GM12878 (cell line): ENCODE measurements around the gene CNOT3. TPM values are rescaled to one million over a fixed set of nuclear protein-coding genes. Genes with fewer than 3 reads are reported as not detected.
A peak's percentile ranks its signal among the peaks of the same experiment; 100 is the strongest.

ENCODE experiments used
- ATAC-seq: fragments of 200-7000 bp; cut with Tn5 transposase; 3 replicates; pipeline ENCODE4 v1.9.1; 2020; ENCODE audit warnings: mild to moderate bottlenecking, moderate library complexity
- BruUV-seq: library from RNA; stranded (reverse); fragments of 400-500 nt; replicated peaks from 2 replicates; lab custom pipeline; 2021; lab: Mats Ljungman, UMichigan
- CTCF ChIA-PET: fragments of 300-600 bp; sonication (Branson Sonifier 250); formaldehyde crosslinking; extraction: SDS; loops from one replicate; lab custom pipeline; 2021; ENCODE audit warnings: inconsistent platforms; lab: Yijun Ruan, JAX
- POLR2A ChIA-PET: fragments of 350-600 bp; formaldehyde crosslinking; extraction: SDS; loops from one replicate; lab custom pipeline; 2021; ENCODE audit warnings: inconsistent platforms; lab: Charles Lee
- RAD21 ChIA-PET: fragments of 300-600 bp; sonication (Branson Sonifier 250); formaldehyde crosslinking; loops from one replicate; lab custom pipeline; 2023; ENCODE audit warnings: antibody characterized with exemption; ENCODE audit not compliant: unreplicated experiment; lab: Charles Lee
- SMC1A ChIA-PET: fragments of 300-600 bp; sonication (Branson Sonifier 250); formaldehyde crosslinking; loops from one replicate; lab custom pipeline; 2023; ENCODE audit not compliant: unreplicated experiment, uncharacterized antibody; lab: Charles Lee
- DNase-seq: peaks from one replicate; pipeline ENCODE4 v3.0.0-alpha.2; 2011; ENCODE audit warnings: low read depth, low spot score
- FAIRE-seq: peaks from 3 replicates; lab custom pipeline; 2011; peaks lifted over from hg19 to GRCh38; lab: Jason Lieb, UNC
- H2AFZ ChIP-seq: 2 replicates; pipeline ENCODE4 v1.6.0; 2011; ENCODE audit warnings: low read depth, low read length, control low read depth; ENCODE audit not compliant: control insufficient read depth
- H3K27ac ChIP-seq: 2 replicates; pipeline ENCODE4 v1.5.1; 2011; ENCODE audit warnings: control low read depth; ENCODE audit not compliant: control insufficient read depth, insufficient read depth
- H3K27me3 ChIP-seq, 2 experiments: replicated peaks in 1 of 2; 2 replicates each; pipeline versions ENCODE4 v1.6.0 to v1.6.1; 2011; ENCODE audit warnings: low read length in 1 of 2; ENCODE audit not compliant: control insufficient read depth in 2 of 2, insufficient read depth in 2 of 2
- H3K36me3 ChIP-seq, 2 experiments: 2 replicates each; pipeline ENCODE4 v1.5.1; 2011; ENCODE audit warnings: low read length in 1 of 2; ENCODE audit not compliant: control insufficient read depth in 2 of 2, insufficient read depth in 2 of 2
- H3K4me1 ChIP-seq: 2 replicates; pipeline ENCODE4 v1.6.1; 2011; ENCODE audit warnings: mild to moderate bottlenecking, low read length, moderate library complexity, mixed read lengths; ENCODE audit not compliant: control insufficient read depth, insufficient read depth
- H3K4me2 ChIP-seq: 2 replicates; pipeline ENCODE4 v1.6.0; 2011; ENCODE audit warnings: control low read depth; ENCODE audit not compliant: control insufficient read depth, insufficient read depth
- H3K4me3 ChIP-seq: fragments of 200-600 bp; sonication (generic); 2 replicates; pipeline ENCODE4 v1.5.1; 2016
- H3K79me2 ChIP-seq: 2 replicates; pipeline ENCODE4 v1.6.0; 2011; ENCODE audit warnings: low read length; ENCODE audit not compliant: control insufficient read depth, insufficient read depth
- H3K9ac ChIP-seq: 2 replicates; pipeline ENCODE4 v1.8.0; 2011; ENCODE audit warnings: low read length, control low read depth, mixed read lengths; ENCODE audit not compliant: control insufficient read depth, insufficient read depth
- H3K9me3 ChIP-seq: replicated peaks from 3 replicates; pipeline ENCODE4 v1.5.1; 2011; ENCODE audit warnings: mild to moderate bottlenecking, low read length; ENCODE audit not compliant: control insufficient read depth, insufficient read depth
- H4K20me1 ChIP-seq: 2 replicates; pipeline ENCODE4 v1.6.0; 2011; ENCODE audit not compliant: control insufficient read depth, insufficient read depth
- BCL11A ChIP-seq: IDR thresholded peaks from 2 replicates; pipeline ENCODE4 v1.6.1; 2011; ENCODE audit warnings: low read depth, low read length
- BHLHE40 ChIP-seq, 2 experiments: fragments of 450-650 bp in 1 of 2; IDR thresholded peaks; 2 replicates each; pipeline ENCODE4 v1.6.1; 2011 to 2017; ENCODE audit warnings: low read depth in 2 of 2, borderline replicate concordance in 1 of 2, improper control_type of control experiment in 1 of 2, low read length in 1 of 2, mild to moderate bottlenecking in 1 of 2
- CHD1 ChIP-seq: IDR thresholded peaks from 2 replicates; pipeline ENCODE4 v1.6.1; 2012; ENCODE audit warnings: low read depth, low read length, improper control_type of control experiment
- CHD2 ChIP-seq: IDR thresholded peaks from 2 replicates; pipeline ENCODE4 v1.6.1; 2011; ENCODE audit warnings: low read depth, low read length, improper control_type of control experiment, borderline replicate concordance
- CREB1 ChIP-seq: IDR thresholded peaks from 2 replicates; pipeline ENCODE4 v1.6.1; 2012; ENCODE audit warnings: low read depth, mild to moderate bottlenecking, inconsistent platforms
- EED ChIP-seq: sonication (generic); IDR thresholded peaks from 2 replicates; pipeline ENCODE4 v1.6.1; 2016; ENCODE audit warnings: antibody characterized with exemption, low read depth
- EZH2 ChIP-seq: IDR thresholded peaks from 2 replicates; pipeline ENCODE4 v1.6.1; 2012; ENCODE audit warnings: low read depth, mild to moderate bottlenecking, control low read depth, inconsistent platforms, low read length, borderline replicate concordance; ENCODE audit not compliant: control insufficient read depth
- MEF2A ChIP-seq: IDR thresholded peaks from 2 replicates; pipeline ENCODE4 v1.6.1; 2011; ENCODE audit warnings: low read depth, mild to moderate bottlenecking, low read length, moderate library complexity; ENCODE audit not compliant: insufficient read depth
- NFIC ChIP-seq: IDR thresholded peaks from 2 replicates; pipeline ENCODE4 v1.6.1; 2012; ENCODE audit warnings: low read depth, mild to moderate bottlenecking, inconsistent platforms, low read length, moderate library complexity
- NFYA ChIP-seq: IDR thresholded peaks from 2 replicates; pipeline ENCODE4 v1.6.1; 2011; ENCODE audit warnings: low read depth, mild to moderate bottlenecking, low read length, improper control_type of control experiment, borderline replicate concordance
- RAD51 ChIP-seq: fragments of 450-650 bp; IDR thresholded peaks from 2 replicates; pipeline ENCODE4 v1.6.1; 2016; ENCODE audit warnings: moderate library complexity, mild to moderate bottlenecking, inconsistent platforms
- RBBP5 ChIP-seq: fragments of 200-600 bp; sonication (generic); conservative IDR thresholded peaks from 2 replicates; pipeline ENCODE4 v1.6.1; 2016
- RELA ChIP-seq: fragments of 450-650 bp; IDR thresholded peaks from 2 replicates; pipeline ENCODE4 v1.8.0; 2014; ENCODE audit warnings: borderline replicate concordance; ENCODE audit not compliant: partially characterized antibody
- SUZ12 ChIP-seq: fragments of 200-600 bp; sonication (generic); IDR thresholded peaks from one replicate; pipeline ENCODE4 v1.6.1; 2018; ENCODE audit warnings: antibody characterized with exemption, mild to moderate bottlenecking; ENCODE audit not compliant: unreplicated experiment
- TAF1 ChIP-seq: IDR thresholded peaks from 2 replicates; pipeline ENCODE4 v1.6.1; 2011; ENCODE audit warnings: mild to moderate bottlenecking, low read depth, low read length, borderline replicate concordance
- TCF12 ChIP-seq: IDR thresholded peaks from 2 replicates; pipeline ENCODE4 v1.6.1; 2011; ENCODE audit warnings: low read depth, mild to moderate bottlenecking, low read length
- WRNIP1 ChIP-seq: IDR thresholded peaks from 2 replicates; pipeline ENCODE4 v1.6.1; 2011; ENCODE audit warnings: low read depth, low read length, improper control_type of control experiment, borderline replicate concordance
- ZBED1 ChIP-seq: IDR thresholded peaks from 2 replicates; pipeline ENCODE4 v1.6.1; 2016; ENCODE audit warnings: borderline replicate concordance
- WGBS: methylation state at CpG from one replicate; pipeline ENCODE4 v1.1.6; 2016; ENCODE audit warnings: low lambda C conversion rate; ENCODE audit not compliant: insufficient replicate concordance, insufficient coverage; ENCODE audit errors: missing lambda C conversion rate; 5-methylcytosine and 5-hydroxymethylcytosine counted together
- in situ Hi-C: fragments of 300-500 bp; cut with MboI; formaldehyde crosslinking; loops from 9 replicates; pipeline ENCODE4 v1.14.3; 2018; ENCODE audit warnings: mixed read lengths
- intact Hi-C: fragments of 100-400 bp; cut with micrococcal nuclease; formaldehyde crosslinking; loops from one replicate; pipeline ENCODE4 v1.14.2; 2022; ENCODE audit not compliant: unreplicated experiment
- polyA plus RNA-seq, 11 experiments: library from polyadenylated mRNA; depleted of rRNA in 4 of 11; unstranded in 6 of 11; stranded (reverse) in 5 of 11; fragments of >200 nt; fragmentation: Nextera tagmentation in 4 of 11; fragmentation: Illumina TruSeq in 1 of 11; extraction: Ambion mirVana in 4 of 11; extraction: Trizol in 1 of 11; gene quantifications; 1 replicate in 1 of 11; 2 replicates in 10 of 11; pipeline versions ENCODE4 v1.2.1 to v1.2.3, GENCODE V29; 2011 to 2016; ENCODE audit warnings: inconsistent platforms in 2 of 11, missing spikeins in 2 of 11, low read depth in 1 of 11
- total RNA-seq, 4 experiments: library from RNA; depleted of rRNA in 3 of 4; stranded (reverse); fragments of >200 nt in 3 of 4; fragmentation: Illumina TruSeq in 1 of 4; extraction: Trizol in 1 of 4; gene quantifications; 2 replicates each; pipeline versions ENCODE4 v1.2.1 to v1.2.3, GENCODE V29; 2013 to 2021
- TF ChIP-seq, protein P1 (sequence below): IDR thresholded peaks from 2 replicates; pipeline ENCODE4 v1.6.1; 2011; ENCODE audit warnings: borderline replicate concordance, low read depth, mild to moderate bottlenecking, moderate library complexity, low read length; ENCODE audit not compliant: insufficient read depth, poor library complexity, severe bottlenecking
- TF ChIP-seq, protein P2 (sequence below): fragments of 450-650 bp; IDR thresholded peaks from 2 replicates; pipeline ENCODE4 v1.6.1; 2016; ENCODE audit warnings: mild to moderate bottlenecking

The CNOT3 gene
- total and polyA plus RNA-seq, 10 of the 15 experiments (the other 5 are each of a cell fraction or from before 2014, with no cell fraction given) = 0.14 to 45.1 (median 14.0) TPM

DNA sequence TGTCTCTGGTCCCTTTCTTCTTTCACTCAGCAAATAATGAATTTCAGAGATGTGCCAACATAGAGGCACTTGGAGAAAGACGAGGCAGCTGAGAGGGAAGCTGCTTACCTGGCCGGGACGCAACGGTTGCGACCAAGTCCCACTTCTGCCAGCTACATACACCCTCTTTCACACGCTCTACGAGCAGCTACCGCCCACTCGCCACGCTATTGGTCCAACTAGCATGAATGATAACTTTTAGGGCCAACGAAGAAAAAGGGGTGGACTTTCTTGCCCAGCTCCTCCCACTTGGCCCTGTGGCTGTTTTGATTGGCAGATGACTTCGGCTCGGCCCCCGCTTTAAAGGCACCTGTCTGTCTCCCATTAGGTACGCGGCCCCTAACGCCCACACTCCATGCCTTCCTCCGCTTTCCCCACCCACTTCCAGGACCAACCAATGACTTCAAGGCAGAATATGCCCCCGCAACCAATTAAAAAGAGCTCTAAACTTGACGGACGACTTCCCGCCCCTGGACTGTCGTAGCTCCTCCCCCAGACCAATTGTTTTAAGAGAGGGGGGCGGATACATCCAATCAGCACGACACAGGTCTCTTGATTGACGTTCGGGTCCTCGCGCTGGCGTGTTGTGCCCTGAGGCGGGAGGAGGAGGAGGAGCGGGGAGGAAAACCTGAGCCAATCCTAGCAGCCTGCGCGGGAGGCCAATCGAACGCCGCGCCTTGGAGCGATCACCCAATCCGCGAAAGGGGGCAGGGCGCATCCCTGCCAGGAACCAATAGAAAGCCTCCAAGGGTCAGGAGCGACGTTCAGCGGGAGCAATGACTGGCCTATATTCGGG lies 481 bp upstream of the CNOT3 start:
- peaks cover 19% of the 10 kb centered on the region for H3K4me1 ChIP-seq
- SMC1A ChIA-PET = interaction anchor here (0.6 to 1.4 kb wide), 13 partner anchors 19 to 1324 kb away, joined by 3 to 6 read pairs (median 3); partner anchors contain the start of genes ISOC2, MBOAT7, PRPF31 and RPS9
- WGBS = under 1% methylated on average over 45 of the region's 46 CpGs
- peak overlapping the region; percentile 95 for H3K9ac ChIP-seq
- ATAC-seq (peak; percentile 92), DNase-seq (peak; percentile 100), FAIRE-seq (peak; percentile 100)
- intact Hi-C loops = loop anchor here (1.0 to 2.0 kb wide), 3 partner anchors 22 to 64 kb away; partner anchors contain the start of genes LENG1, NDUFA3 and RPS9
- H3K27me3 ChIP-seq = no peaks in the 10 kb centered on the region
- peak overlapping the region; percentile 86 for H3K4me3 ChIP-seq
- POLR2A ChIA-PET = interaction anchor here (0.5 to 3.5 kb wide), 18 partner anchors 12 to 1202 kb away, joined by 3 to 36 read pairs (median 5); partner anchors contain the start of genes KMT5C, LENG1, LENG8 and LENG9
- H3K27ac ChIP-seq = peak overlapping the region; percentile 90
- H3K9me3 ChIP-seq = peaks cover 2% of the 10 kb centered on the region; the same call in 2 of the 3 replicates
- BruUV-seq = no TSS peak
- CTCF ChIA-PET = interaction anchor here (0.7 to 2.3 kb wide), 6 partner anchors 22 to 345 kb away, joined by 3 to 15 read pairs (median 6); partner anchors contain the start of genes LENG1, MBOAT7 and TMC4
- H4K20me1 ChIP-seq = peaks cover 12% of the 10 kb centered on the region
- H3K79me2 ChIP-seq = peaks cover 40% of the 10 kb centered on the region
- in situ Hi-C loops = loop anchor here (25.0 kb wide), 1 partner anchor 1525 kb away; the partner anchor contains the start of gene U2AF2
- RAD21 ChIA-PET = interaction anchor here (0.8 to 2.4 kb wide), 13 partner anchors 12 to 1340 kb away, joined by 3 to 23 read pairs (median 4); partner anchors contain the start of genes LENG1, MBOAT7, PRPF31 and TFPT
- H3K36me3 ChIP-seq = peaks cover 0 to 7% of the 10 kb centered on the region in 2 experiments; a peak in 1 of 4 replicates
- H2AFZ ChIP-seq = peak overlapping the region; percentile 84
- peak overlapping the region; percentile 99 for H3K4me2 ChIP-seq
- TF ChIP-seq TAF1 = peak; percentile 65
- TF ChIP-seq RBBP5 = no peak
- TF ChIP-seq, protein P1, sequence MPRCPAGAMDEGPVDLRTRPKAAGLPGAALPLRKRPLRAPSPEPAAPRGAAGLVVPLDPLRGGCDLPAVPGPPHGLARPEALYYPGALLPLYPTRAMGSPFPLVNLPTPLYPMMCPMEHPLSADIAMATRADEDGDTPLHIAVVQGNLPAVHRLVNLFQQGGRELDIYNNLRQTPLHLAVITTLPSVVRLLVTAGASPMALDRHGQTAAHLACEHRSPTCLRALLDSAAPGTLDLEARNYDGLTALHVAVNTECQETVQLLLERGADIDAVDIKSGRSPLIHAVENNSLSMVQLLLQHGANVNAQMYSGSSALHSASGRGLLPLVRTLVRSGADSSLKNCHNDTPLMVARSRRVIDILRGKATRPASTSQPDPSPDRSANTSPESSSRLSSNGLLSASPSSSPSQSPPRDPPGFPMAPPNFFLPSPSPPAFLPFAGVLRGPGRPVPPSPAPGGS = no peak
- 0 out of 2 replicates have a peak, but pooled peaks have one; percentile 25 for TF ChIP-seq EED
- TF ChIP-seq CHD2 = peak; percentile 98
- no peak for TF ChIP-seq WRNIP1
- TF ChIP-seq RELA = no peak
- no peak for TF ChIP-seq SUZ12
- TF ChIP-seq ZBED1 = no peak
- TF ChIP-seq TCF12 = 0 out of 2 replicates have a peak, but pooled peaks have one; percentile 32
- TF ChIP-seq MEF2A = no peak
- TF ChIP-seq CREB1 = peak; percentile 70
- no peak for TF ChIP-seq RAD51
- TF ChIP-seq NFYA = peak; percentile 88
- no peak for TF ChIP-seq BCL11A
- no peak for TF ChIP-seq EZH2
- no peak for TF ChIP-seq NFIC
- TF ChIP-seq CHD1 = no peak
- no peak for TF ChIP-seq BHLHE40 (IDR thresholded peaks at IDR 0.05; ENCODE audit: borderline replicate concordance in 1 of 2, low read depth in 2 of 2, low read length in 1 of 2)
- TF ChIP-seq, protein P2, sequence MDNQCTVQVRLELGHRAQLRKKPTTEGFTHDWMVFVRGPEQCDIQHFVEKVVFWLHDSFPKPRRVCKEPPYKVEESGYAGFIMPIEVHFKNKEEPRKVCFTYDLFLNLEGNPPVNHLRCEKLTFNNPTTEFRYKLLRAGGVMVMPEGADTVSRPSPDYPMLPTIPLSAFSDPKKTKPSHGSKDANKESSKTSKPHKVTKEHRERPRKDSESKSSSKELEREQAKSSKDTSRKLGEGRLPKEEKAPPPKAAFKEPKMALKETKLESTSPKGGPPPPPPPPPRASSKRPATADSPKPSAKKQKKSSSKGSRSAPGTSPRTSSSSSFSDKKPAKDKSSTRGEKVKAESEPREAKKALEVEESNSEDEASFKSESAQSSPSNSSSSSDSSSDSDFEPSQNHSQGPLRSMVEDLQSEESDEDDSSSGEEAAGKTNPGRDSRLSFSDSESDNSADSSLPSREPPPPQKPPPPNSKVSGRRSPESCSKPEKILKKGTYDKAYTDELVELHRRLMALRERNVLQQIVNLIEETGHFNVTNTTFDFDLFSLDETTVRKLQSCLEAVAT = peak; percentile 85; the same call in 1 of the 2 replicates
